Measurements from ENCODE around the gene MPHOSPH9.

GRCh38 chr12:123238961-123239360, 6.0 kb upstream of the MPHOSPH9 start:
- no peak for TF ChIP-seq CTCF (conservative IDR thresholded peaks at IDR 0.05 in 1 of 2, IDR thresholded peaks at IDR 0.05 in 1 of 2; ENCODE audit: low read depth in 1 of 2, low read length in 2 of 2)
- TF ChIP-seq EZH2 (IDR thresholded peaks at IDR 0.05; ENCODE audit: low read length, missing control alignments) = no peak
